Activated CD4-positive, alpha-beta memory T cell treated with anti-CD3 and anti-CD28 coated beads, Interleukin-2, amount 10 ng/mL, durations not matched to agents 7 days and 5 days (primary cell): ENCODE data around the gene NEBL. TPM values are rescaled to one million over a fixed set of nuclear protein-coding genes. Genes with fewer than 3 reads are reported as not detected.

ENCODE experiments used
- CTCF ChIA-PET: fragments of 350-600 bp; sonication (Branson Sonifier 250); formaldehyde crosslinking; loops from one replicate; lab custom pipeline; 2021; ENCODE audit warnings: antibody characterized with exemption, inconsistent platforms; lab: Charles Lee
- POLR2A ChIA-PET: fragments of 350-600 bp; sonication (Branson Sonifier 250); formaldehyde crosslinking; loops from one replicate; lab custom pipeline; 2021; ENCODE audit warnings: antibody characterized with exemption; lab: Charles Lee
- DNase-seq: peaks from one replicate; pipeline ENCODE4 v3.0.0-alpha.2; 2020
- H3K27ac Mint-ChIP-seq: one replicate; pipeline ENCODE4 v1.8.0; 2021; ENCODE audit warnings: mild to moderate bottlenecking, mixed read lengths
- H3K27me3 Mint-ChIP-seq: one replicate; pipeline ENCODE4 v1.8.0; 2021; ENCODE audit warnings: mixed read lengths
- H3K36me3 Mint-ChIP-seq: one replicate; pipeline ENCODE4 v1.8.0; 2021; ENCODE audit warnings: low read depth, mixed read lengths
- H3K4me1 Mint-ChIP-seq: one replicate; pipeline ENCODE4 v1.8.0; 2021; ENCODE audit warnings: mixed read lengths
- H3K4me3 Mint-ChIP-seq: one replicate; pipeline ENCODE4 v1.8.0; 2021; ENCODE audit warnings: mild to moderate bottlenecking, mixed read lengths
- H3K9me3 Mint-ChIP-seq: one replicate; pipeline ENCODE4 v1.8.0; 2021; ENCODE audit warnings: mixed read lengths
- total RNA-seq, 2 experiments: library from RNA; stranded (reverse); gene quantifications; one replicate each; pipeline ENCODE4 v1.2.3, GENCODE V29; 2021

Gene NEBL
- total RNA-seq, 2 experiments from 2014 or later = not detected

- H3K36me3 Mint-ChIP-seq = no peaks in the 10 kb centered on the region
- POLR2A ChIA-PET = no interaction called here
- no peaks in the 10 kb centered on the region for H3K27me3 Mint-ChIP-seq
- H3K9me3 Mint-ChIP-seq = no peaks in the 10 kb centered on the region
- H3K4me1 Mint-ChIP-seq = no peaks in the 10 kb centered on the region
- H3K27ac Mint-ChIP-seq = no peak overlapping the region
- no peak overlapping the region for H3K4me3 Mint-ChIP-seq
- CTCF ChIA-PET = no interaction called here
- DNase-seq = no peak
Measured at GRCh38 chr10:20870834-20871233, 26.3 kb downstream of the NEBL start.

- H3K4me1 Mint-ChIP-seq = no peaks in the 10 kb centered on the region
- ChIA-PET CTCF (no interaction called here), POLR2A (no interaction called here)
- no peak for DNase-seq
- H3K27me3 Mint-ChIP-seq = no peaks in the 10 kb centered on the region
- no peaks in the 10 kb centered on the region for H3K36me3 Mint-ChIP-seq
- no peak overlapping the region for H3K27ac Mint-ChIP-seq
- no peak overlapping the region for H3K4me3 Mint-ChIP-seq
- no peaks in the 10 kb centered on the region for H3K9me3 Mint-ChIP-seq
Measured at GRCh38 chr10:20863008-20863407, 34.1 kb downstream of the NEBL start.

GRCh38 chr10:20858292-20859124 lies 38.6 kb downstream of the NEBL start:
- H3K27ac Mint-ChIP-seq = no peak overlapping the region

GRCh38 chr10:20856484-20856883 lies 40.6 kb downstream of the NEBL start:
- no peaks in the 10 kb centered on the region for H3K9me3 Mint-ChIP-seq
- no peak overlapping the region for H3K4me3 Mint-ChIP-seq

More at GRCh38 chr10:20858292-20859124, 38.6 kb downstream of the NEBL start:
- Mint-ChIP-seq H3K27me3 (no peaks in the 10 kb centered on the region), H3K4me3 (no peak overlapping the region), H3K4me1 (no peaks in the 10 kb centered on the region), H3K36me3 (no peaks in the 10 kb centered on the region), H3K9me3 (no peaks in the 10 kb centered on the region)
- POLR2A ChIA-PET = no interaction called here
- no peak for DNase-seq
- CTCF ChIA-PET = no interaction called here

GRCh38 chr10:20855398-20856038 lies 41.6 kb downstream of the NEBL start:
- POLR2A ChIA-PET = no interaction called here
- CTCF ChIA-PET = no interaction called here

More at GRCh38 chr10:20856484-20856883, 40.6 kb downstream of the NEBL start:
- Mint-ChIP-seq H3K27me3 (no peaks in the 10 kb centered on the region), H3K36me3 (no peaks in the 10 kb centered on the region), H3K4me1 (no peaks in the 10 kb centered on the region), H3K27ac (no peak overlapping the region)
- ChIA-PET CTCF (no interaction called here), POLR2A (no interaction called here)
- DNase-seq = no peak

GRCh38 chr10:20853276-20853675 lies 43.8 kb downstream of the NEBL start:
- Mint-ChIP-seq H3K36me3 (no peaks in the 10 kb centered on the region), H3K4me1 (no peaks in the 10 kb centered on the region), H3K4me3 (no peak overlapping the region), H3K9me3 (no peaks in the 10 kb centered on the region), H3K27me3 (no peaks in the 10 kb centered on the region), H3K27ac (no peak overlapping the region)
- DNase-seq = no peak
- CTCF ChIA-PET = no interaction called here
- POLR2A ChIA-PET = no interaction called here

More at GRCh38 chr10:20855398-20856038, 41.6 kb downstream of the NEBL start:
- no peak for DNase-seq
- Mint-ChIP-seq H3K36me3 (no peaks in the 10 kb centered on the region), H3K4me3 (no peak overlapping the region), H3K9me3 (no peaks in the 10 kb centered on the region), H3K27me3 (no peaks in the 10 kb centered on the region), H3K4me1 (no peaks in the 10 kb centered on the region), H3K27ac (no peak overlapping the region)

- no peak for DNase-seq
- no peaks in the 10 kb centered on the region for H3K4me1 Mint-ChIP-seq
- POLR2A ChIA-PET = no interaction called here
- CTCF ChIA-PET = no interaction called here
- H3K36me3 Mint-ChIP-seq = no peaks in the 10 kb centered on the region
- no peaks in the 10 kb centered on the region for H3K27me3 Mint-ChIP-seq
- no peak overlapping the region for H3K4me3 Mint-ChIP-seq
- no peak overlapping the region for H3K27ac Mint-ChIP-seq
- H3K9me3 Mint-ChIP-seq = no peaks in the 10 kb centered on the region
Measured at GRCh38 chr10:20852303-20852702, 44.8 kb downstream of the NEBL start.

- H3K36me3 Mint-ChIP-seq = no peaks in the 10 kb centered on the region
- ChIA-PET POLR2A (no interaction called here), CTCF (no interaction called here)
- no peak for DNase-seq
- no peaks in the 10 kb centered on the region for H3K27me3 Mint-ChIP-seq
- H3K9me3 Mint-ChIP-seq = peaks cover 3% of the 10 kb centered on the region
- no peak overlapping the region for H3K4me3 Mint-ChIP-seq
- H3K27ac Mint-ChIP-seq = no peak overlapping the region
- no peaks in the 10 kb centered on the region for H3K4me1 Mint-ChIP-seq
Measured at GRCh38 chr10:20847512-20847911, 49.6 kb downstream of the NEBL start.

- CTCF ChIA-PET = no interaction called here
- peaks cover 3% of the 10 kb centered on the region for H3K9me3 Mint-ChIP-seq
Measured at GRCh38 chr10:20846263-20846662, 50.8 kb downstream of the NEBL start.

GRCh38 chr10:20841419-20841818 lies 55.7 kb downstream of the NEBL start:
- H3K9me3 Mint-ChIP-seq = peaks cover 7% of the 10 kb centered on the region
- ChIA-PET POLR2A (no interaction called here), CTCF (no interaction called here)
- H3K4me3 Mint-ChIP-seq = no peak overlapping the region
- no peak overlapping the region for H3K27ac Mint-ChIP-seq
- no peaks in the 10 kb centered on the region for H3K4me1 Mint-ChIP-seq
- H3K27me3 Mint-ChIP-seq = no peaks in the 10 kb centered on the region
- no peak for DNase-seq
- no peaks in the 10 kb centered on the region for H3K36me3 Mint-ChIP-seq

More at GRCh38 chr10:20846263-20846662, 50.8 kb downstream of the NEBL start:
- Mint-ChIP-seq H3K4me3 (no peak overlapping the region), H3K27me3 (no peaks in the 10 kb centered on the region), H3K36me3 (no peaks in the 10 kb centered on the region), H3K27ac (no peak overlapping the region), H3K4me1 (no peaks in the 10 kb centered on the region)
- POLR2A ChIA-PET = no interaction called here
- DNase-seq = no peak

GRCh38 chr10:20839910-20840309 lies 57.2 kb downstream of the NEBL start:
- ChIA-PET POLR2A (no interaction called here), CTCF (no interaction called here)
- H3K4me3 Mint-ChIP-seq = no peak overlapping the region
- H3K27me3 Mint-ChIP-seq = no peaks in the 10 kb centered on the region
- peaks cover 7% of the 10 kb centered on the region for H3K9me3 Mint-ChIP-seq
- DNase-seq = no peak
- no peaks in the 10 kb centered on the region for H3K4me1 Mint-ChIP-seq
- H3K36me3 Mint-ChIP-seq = no peaks in the 10 kb centered on the region
- H3K27ac Mint-ChIP-seq = no peak overlapping the region

- H3K4me1 Mint-ChIP-seq = no peaks in the 10 kb centered on the region
- H3K27me3 Mint-ChIP-seq = no peaks in the 10 kb centered on the region
- POLR2A ChIA-PET = no interaction called here
- CTCF ChIA-PET = no interaction called here
- no peak overlapping the region for H3K27ac Mint-ChIP-seq
- H3K9me3 Mint-ChIP-seq = peaks cover 7% of the 10 kb centered on the region
- DNase-seq = no peak
- H3K36me3 Mint-ChIP-seq = no peaks in the 10 kb centered on the region
- H3K4me3 Mint-ChIP-seq = no peak overlapping the region
Measured at GRCh38 chr10:20839141-20839540, 58.0 kb downstream of the NEBL start.

GRCh38 chr10:20836401-20836800 lies 60.7 kb downstream of the NEBL start:
- no peaks in the 10 kb centered on the region for H3K27me3 Mint-ChIP-seq
- POLR2A ChIA-PET = no interaction called here
- H3K9me3 Mint-ChIP-seq = peaks cover 4% of the 10 kb centered on the region
- no peaks in the 10 kb centered on the region for H3K36me3 Mint-ChIP-seq
- no peak for DNase-seq
- CTCF ChIA-PET = no interaction called here
- no peaks in the 10 kb centered on the region for H3K4me1 Mint-ChIP-seq
- no peak overlapping the region for H3K27ac Mint-ChIP-seq
- no peak overlapping the region for H3K4me3 Mint-ChIP-seq
